Astrocyte of the hippocampus (primary cell): ENCODE results near the gene IZUMO4.

Experiments
- DNase-seq: peaks from one replicate; pipeline ENCODE4 v3.0.0; 2011; ENCODE audit warnings: low read depth, low spot score

IZUMO4 gene

DNA sequence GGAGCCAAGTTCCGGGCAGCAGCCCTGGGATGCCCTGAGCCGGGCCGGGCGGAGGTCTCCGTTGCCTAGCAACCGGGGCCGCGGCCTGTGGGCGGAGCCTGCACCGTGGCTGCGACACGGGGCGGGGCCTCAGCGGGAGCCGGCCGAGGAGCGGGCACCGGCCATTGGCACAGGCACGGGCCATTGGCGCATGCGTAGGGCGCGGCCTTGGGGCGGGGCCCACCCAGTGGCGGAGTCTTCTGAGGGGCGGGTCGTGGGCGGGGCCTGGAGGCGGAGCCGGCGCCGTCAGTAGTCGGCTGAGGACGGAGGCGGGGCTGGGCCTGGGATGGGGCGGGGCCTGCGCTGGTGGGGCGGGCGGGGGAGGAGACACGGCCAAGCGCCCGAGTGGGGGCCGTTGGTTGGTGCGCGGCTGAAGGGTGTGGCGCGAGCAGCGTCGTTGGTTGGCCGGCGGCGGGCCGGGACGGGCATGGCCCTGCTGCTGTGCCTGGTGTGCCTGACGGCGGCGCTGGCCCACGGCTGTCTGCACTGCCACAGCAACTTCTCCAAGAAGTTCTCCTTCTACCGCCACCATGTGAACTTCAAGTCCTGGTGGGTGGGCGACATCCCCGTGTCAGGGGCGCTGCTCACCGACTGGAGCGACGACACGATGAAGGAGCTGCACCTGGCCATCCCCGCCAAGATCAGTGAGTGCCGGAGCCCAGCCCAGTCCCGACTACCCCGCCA, at the start of gene IZUMO4:
TSS of gene IZUMO4 (plus strand) at position 436 of the 723 bp plus-strand sequence. CDS start at position 467, 31 bp downstream.
- DNase-seq, result peak; percentile 100

DNA sequence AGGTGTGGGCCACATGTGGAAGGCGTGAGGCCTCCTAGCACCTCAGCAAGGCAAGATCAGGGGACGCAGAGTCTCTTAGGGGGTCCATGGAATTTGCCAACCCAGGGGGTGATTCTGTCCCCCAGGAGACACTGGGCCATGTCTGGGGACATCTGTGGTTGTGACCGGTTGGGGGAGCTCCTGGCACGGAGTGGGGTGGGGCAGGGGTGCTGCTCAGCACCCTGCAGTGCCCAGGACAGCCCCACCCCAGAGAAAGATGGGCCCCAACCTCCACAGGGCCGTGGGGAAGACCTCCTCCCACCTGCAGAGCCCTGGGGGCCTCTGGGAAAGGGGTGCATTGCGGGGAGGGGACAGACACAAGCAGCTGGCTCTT, 49.7 kb upstream of the IZUMO4 start:
- DNase-seq, result no peak

DNA sequence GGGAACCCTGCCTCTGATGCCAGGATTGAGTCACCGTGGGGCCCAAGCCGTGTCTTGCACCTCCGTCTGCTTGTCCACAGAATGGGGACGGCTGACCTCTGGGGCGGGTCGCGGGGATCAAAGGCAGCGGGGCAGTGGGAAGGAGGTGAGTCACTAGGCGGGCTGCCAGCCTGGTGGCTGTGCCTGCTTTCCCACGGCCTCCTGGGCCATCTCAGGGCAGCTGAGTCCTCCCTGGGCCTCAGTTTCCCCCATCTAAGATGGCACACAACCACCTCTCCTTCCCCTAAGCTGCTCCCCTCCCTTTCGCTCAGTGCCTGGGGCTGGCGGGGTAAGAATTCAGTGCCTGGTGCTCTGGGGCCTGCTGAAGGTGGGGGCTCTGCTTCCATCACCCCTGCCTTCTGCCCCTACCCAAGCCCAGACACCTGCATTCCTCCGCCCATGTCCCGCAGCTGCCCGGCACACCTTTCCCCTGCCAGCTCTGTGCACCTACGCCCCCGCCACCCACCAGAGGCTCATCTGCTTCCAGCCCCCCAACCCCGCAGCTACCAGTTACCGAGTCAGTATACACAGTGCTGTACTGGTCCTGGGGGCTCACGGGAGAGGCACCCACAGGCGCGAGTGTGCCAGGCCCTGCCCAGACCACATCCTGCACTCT, 49.1 kb upstream of the IZUMO4 start:
- peak; percentile 71 for DNase-seq

- no peak for DNase-seq
Observed at GRCh38 chr19:2048104-2048958, 48.4 kb upstream of the IZUMO4 start.

DNA sequence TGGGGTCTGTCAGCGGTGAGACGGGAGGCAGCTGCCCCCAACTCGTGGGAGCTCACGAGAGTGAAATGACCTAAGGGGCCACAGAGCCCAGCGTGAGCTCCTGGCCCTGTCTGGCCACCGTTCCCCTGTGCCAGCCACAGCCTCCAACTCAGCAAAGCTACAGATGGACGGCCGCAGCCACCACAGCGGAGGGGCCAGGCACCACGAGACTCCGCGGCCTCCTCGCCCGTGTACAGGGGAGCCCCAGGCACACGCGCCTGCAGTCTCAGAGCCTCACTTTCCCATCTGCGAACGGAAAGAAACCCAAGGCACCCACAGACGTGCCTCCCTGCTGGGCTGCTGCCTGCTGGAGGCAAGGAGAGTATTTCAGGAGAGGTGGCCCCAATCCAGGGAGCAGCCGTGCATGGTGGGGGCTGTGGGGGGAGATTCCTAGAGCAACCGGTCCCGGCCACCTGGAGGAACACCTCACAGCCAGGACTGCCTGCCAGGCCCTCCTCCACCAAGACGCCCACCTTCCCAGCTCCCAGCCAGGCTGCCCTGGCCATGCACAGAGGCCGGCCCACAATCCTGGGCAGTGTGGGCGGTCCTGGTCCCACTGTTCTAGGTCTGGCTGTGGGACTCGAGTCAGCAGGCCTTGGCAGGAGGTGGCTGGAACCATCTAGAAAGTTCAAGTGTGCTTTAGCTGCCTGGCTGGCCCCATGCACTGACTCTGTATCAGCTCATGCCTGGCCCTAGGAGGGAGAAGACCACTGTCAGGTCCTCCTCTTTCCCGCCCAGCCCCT, 47.6 kb upstream of the IZUMO4 start:
- peak; percentile 66 for DNase-seq

DNA sequence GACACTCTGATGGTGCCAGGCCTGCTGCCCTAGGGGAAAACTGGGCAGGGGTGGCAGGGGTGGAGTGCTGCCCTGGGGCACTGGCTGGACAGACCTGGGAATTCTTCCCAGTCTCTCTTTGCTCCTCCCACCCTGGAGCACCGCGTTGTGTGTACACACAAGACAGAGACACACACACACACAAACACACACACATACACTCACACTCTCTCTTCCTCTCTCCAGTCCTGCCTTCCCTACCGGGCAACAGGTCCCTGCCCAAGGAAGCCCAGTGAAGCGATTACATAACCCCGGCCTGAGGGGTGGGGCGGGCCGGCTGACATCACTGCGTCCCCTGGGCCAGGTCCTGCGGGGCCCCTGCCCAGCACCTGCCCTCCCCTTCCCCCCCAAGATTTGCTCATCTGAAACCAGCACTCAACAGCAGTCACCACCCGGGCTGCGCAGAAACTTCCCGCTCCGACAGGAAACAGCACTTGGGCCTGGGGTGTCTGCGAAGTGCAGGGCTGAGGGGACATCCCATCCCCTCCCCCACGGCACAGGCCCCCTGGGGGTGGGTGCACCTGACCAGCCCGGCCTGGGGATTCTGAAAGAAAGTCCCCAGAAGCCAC, 46.9 kb upstream of the IZUMO4 start:
- peak; percentile 76 for DNase-seq

GRCh38 chr19:2050349-2050990, 46.2 kb upstream of the IZUMO4 start:
- no peak for DNase-seq

DNA sequence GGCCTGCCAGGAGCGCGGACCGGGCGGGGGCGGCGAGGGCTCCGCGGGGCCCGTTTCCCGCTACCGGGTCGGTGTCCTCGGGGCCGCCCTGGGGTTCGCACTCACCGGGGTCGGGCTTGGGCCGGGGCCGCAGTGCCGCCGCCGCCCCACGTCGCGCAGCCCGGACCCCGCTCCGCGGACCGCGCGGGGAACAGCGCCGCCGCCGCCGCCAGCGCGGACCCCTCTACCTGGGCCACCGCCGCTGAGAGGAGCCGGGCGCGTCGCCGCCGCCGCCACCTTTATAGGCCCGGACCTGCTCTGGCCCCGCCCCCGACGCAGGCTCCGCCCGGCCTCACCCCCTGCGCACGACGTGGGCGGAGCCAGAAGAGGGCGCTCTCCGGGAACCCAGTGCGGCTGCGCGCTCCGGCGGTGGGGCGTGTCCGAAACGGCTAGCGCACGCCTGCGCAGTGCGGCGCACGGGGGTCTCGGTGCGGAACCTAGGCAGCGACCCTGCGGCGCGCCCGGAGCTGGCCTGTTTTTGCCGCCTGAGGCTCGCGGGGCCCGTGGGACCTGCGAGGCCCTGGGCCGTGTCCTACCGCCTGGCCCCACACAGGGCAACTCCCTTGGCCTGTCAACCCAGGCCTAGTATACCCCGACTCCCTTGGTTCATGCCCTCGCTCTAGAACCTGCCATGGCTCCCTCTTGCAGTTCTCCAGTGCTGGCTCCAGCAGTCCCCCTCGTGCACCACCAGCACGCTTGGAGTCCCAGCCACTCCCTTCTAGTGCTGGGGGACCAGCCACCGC, 45.5 kb upstream of the IZUMO4 start, which contains the start of gene MKNK2:
TSS of gene MKNK2 (minus strand) at position 254 of the 782 bp plus-strand sequence. CDS start 393 bp downstream, outside the sequence.
- peak; percentile 97 for DNase-seq

DNA sequence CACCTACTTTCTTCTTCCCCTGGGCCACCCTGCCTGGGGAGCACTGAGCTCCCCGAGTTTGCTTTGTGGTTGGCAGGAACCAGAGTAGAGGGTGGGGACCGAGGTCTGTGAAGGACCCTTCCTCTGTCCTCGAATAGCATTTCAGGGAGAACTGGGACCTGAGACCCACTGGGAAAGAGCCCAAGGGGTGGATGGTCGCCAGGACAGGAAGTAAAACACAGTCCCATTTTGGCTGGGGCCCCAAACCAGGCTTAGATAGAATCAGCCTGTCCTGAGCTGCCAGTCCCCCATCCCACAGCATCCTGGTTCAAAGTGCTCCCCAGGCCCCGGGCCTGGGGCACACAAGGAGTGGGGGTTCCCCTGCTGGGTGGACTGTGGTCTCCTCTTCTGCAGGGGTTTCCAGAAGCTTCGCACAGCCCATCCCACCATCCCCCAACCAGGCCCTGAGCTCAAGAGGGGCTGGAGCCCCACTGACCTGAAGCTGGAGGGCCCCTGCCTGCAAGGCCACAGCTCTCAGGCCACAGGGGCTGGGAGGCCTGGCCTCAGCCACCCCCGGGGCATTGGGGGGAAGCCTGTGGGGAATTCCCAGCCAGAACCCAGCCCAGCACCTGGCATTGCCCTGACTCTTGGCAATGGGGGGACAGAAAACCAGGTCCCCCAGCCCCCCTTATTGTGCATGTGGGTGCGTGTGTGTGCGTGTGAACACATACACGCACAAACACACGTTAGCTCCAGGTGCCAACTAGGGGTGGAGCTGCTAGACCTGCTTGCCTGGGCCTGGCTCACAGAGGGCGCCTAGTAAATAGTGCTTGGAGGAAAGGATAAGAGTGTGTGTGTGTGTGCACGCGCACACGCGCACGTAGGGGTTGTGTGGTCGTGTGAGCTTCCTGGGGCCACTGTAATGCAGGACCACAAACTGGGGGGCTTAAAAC, 44.7 kb upstream of the IZUMO4 start:
- DNase-seq, result no peak

DNA sequence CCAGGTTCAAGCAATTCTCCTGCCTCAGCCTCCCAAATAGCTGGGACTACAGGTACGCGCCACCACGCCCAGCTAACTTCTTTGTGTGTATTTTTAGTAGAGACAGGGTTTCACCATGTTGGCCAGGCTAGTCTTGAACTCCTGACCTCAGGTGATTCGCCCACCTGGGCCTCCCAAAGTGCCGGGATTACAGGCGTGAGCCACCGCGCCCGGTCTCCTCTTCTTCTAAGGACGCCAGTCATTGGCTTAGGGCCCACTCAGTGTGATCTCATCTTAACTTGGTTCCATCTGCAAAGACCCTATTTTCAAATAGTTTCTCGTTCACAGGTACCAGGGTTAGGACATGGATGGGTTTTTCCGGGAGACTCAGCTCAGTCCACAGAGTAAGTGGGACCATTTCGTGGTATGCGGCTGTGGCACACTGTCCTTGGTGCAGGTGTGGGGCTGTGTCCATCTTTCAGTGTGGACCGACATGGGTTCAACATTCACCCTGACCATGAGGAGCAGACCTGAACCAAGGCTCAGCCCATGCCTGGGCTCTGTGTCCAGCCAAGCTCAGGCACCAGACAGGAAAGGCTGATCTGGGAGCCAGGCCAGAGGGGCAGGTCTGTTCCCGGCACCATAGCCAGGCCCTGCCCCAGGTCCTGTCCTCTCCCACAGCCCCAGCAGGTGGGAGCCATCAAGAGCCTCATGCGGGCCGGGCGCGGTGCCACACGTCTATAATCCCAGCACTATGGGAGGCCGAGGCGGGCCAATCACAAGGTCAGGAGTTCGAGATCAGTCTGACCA, 42.9 kb upstream of the IZUMO4 start:
- no peak for DNase-seq

DNA sequence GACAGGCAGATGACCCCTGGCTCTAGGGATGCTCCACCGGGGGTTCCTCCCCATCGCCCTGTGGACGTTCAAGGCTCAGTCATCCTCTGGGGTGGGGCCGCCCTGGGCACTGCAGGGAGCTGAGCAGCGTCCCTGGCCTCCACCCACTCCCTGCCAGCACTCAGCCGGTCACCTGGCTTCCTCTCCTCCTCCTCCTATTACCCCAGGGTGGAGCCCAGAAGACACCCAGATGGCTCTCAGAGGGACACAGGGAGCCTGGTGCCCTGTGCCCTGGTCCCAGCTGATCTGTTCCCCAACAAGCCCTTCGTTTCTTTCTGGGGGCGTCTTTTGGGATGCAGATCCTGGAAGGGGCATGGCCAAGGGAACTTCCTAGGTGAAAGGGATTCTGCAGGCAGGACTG, 42.0 kb upstream of the IZUMO4 start:
- no peak for DNase-seq

- peak; percentile 53 for DNase-seq
Observed at GRCh38 chr19:2055931-2056836, 40.5 kb upstream of the IZUMO4 start.

DNA sequence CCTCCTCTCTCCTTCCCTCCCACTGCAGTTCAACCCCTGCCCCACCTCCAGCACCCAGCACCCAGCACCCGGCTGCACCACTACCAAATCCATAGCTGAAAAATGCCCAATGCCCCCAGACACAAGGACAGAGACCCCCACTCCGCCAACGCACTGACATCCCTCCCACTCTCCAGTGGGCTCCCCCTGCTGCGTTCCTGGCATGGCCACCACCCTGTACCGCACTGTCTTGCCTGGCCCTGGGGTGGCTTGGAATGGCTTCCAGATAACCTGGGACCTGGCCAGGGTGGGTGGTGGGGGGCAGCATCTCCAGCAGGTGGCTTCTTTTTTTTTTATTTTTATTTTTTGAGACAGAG, 39.9 kb upstream of the IZUMO4 start:
- DNase-seq, result no peak

GRCh38 chr19:2057484-2058469, 38.9 kb upstream of the IZUMO4 start:
- no peak for DNase-seq

GRCh38 chr19:2058570-2059421, 37.9 kb upstream of the IZUMO4 start:
- DNase-seq, result no peak
